ENCODE results near the gene AK9. TPM values are rescaled to one million over a fixed set of nuclear protein-coding genes. Genes with fewer than 3 reads are reported as not detected.
"Not testable (repeated sequence)": the region's sequence is repeated elsewhere in the genome, so short reads cannot be mapped to it uniquely, and the experiment has no call there.

Gene AK9
- total RNA-seq, 1 donor from 2014 or later: 8.2 TPM

- no peaks in the 10 kb centered on the region for H3K9me3 ChIP-seq (ENCODE audit: low read depth)
- Mint-ChIP-seq H3K36me3 (peaks cover 2% of the 10 kb centered on the region), H3K27me3 (ENCODE audit: insufficient read depth, low read depth) (peaks cover 8% of the 10 kb centered on the region), H3K4me1 (peaks cover 10% of the 10 kb centered on the region), H3K27ac (no peak overlapping the region), H3K4me3 (no peak overlapping the region), H3K9me3 (peaks cover 21% of the 10 kb centered on the region)
- H3K36me3 ChIP-seq: no peaks in the 10 kb centered on the region
- no peak overlapping the region for H2AFZ ChIP-seq (replicated peaks)
- no peak for DNase-seq (ENCODE audit: low spot score)
- H3K27ac ChIP-seq: no peak overlapping the region
- peaks cover 11% of the 10 kb centered on the region for H3F3A ChIP-seq (ENCODE audit: low read depth)
- H3K79me2 ChIP-seq (ENCODE audit: low read depth): peaks cover 3% of the 10 kb centered on the region
- peaks cover 8% of the 10 kb centered on the region for H3K27me3 ChIP-seq
- no peaks in the 10 kb centered on the region for H4K20me1 ChIP-seq (ENCODE audit: low read depth)
- H3K4me2 ChIP-seq: no peak overlapping the region
- H3K4me1 ChIP-seq: peaks cover 1% of the 10 kb centered on the region
- no peak overlapping the region for H3K4me3 ChIP-seq
- no peak overlapping the region for H3K9ac ChIP-seq
- TF ChIP-seq EZH2phosphoT487 (IDR thresholded peaks at IDR 0.05) (no peak), EZH2 (IDR thresholded peaks at IDR 0.05) (no peak), CTCF (IDR thresholded peaks at IDR 0.05) (no peak)
Measured at GRCh38 chr6:109686566-109687265, 4.3 kb downstream of the AK9 start.

- not testable (repeated sequence) for H3K9ac ChIP-seq; H3K36me3 ChIP-seq; H3K36me3 Mint-ChIP-seq; H3K9me3 ChIP-seq (ENCODE audit: low read depth); H3K27me3 ChIP-seq; H3K4me3 Mint-ChIP-seq; H4K20me1 ChIP-seq (ENCODE audit: low read depth); H3K27me3 Mint-ChIP-seq (ENCODE audit: insufficient read depth, low read depth); H3K79me2 ChIP-seq (ENCODE audit: low read depth)
- peak; percentile 71 for DNase-seq (ENCODE audit: low spot score)
- peaks cover 20% of the 10 kb centered on the region for H3K9me3 Mint-ChIP-seq
- H3K4me1 Mint-ChIP-seq: peaks cover 14% of the 10 kb centered on the region
- Histone ChIP-seq H2AFZ (replicated peaks) (peak overlapping the region; percentile 94), H3K4me2 (peak overlapping the region; percentile 67), H3F3A (ENCODE audit: low read depth) (peaks cover 22% of the 10 kb centered on the region), H3K4me3 (peak overlapping the region; percentile 31), H3K27ac (peak overlapping the region; percentile 63), H3K4me1 (peaks cover 17% of the 10 kb centered on the region)
- H3K27ac Mint-ChIP-seq: peak overlapping the region; percentile 76
Measured at GRCh38 chr6:109678661-109679505, 12.1 kb downstream of the AK9 start.

GRCh38 chr6:109678240-109678639 lies 12.8 kb downstream of the AK9 start:
- no peaks in the 10 kb centered on the region for H4K20me1 ChIP-seq (ENCODE audit: low read depth)
- Mint-ChIP-seq H3K27ac (no peak overlapping the region), H3K36me3 (peaks cover 2% of the 10 kb centered on the region), H3K4me1 (peaks cover 14% of the 10 kb centered on the region), H3K9me3 (peaks cover 14% of the 10 kb centered on the region), H3K4me3 (no peak overlapping the region), H3K27me3 (ENCODE audit: insufficient read depth, low read depth) (no peaks in the 10 kb centered on the region)
- H3K4me3 ChIP-seq: peak overlapping the region; percentile 31
- no peaks in the 10 kb centered on the region for H3K79me2 ChIP-seq (ENCODE audit: low read depth)
- TF ChIP-seq EZH2 (IDR thresholded peaks at IDR 0.05): no peak
- H3K4me1 ChIP-seq: peaks cover 17% of the 10 kb centered on the region
- no peak for DNase-seq (ENCODE audit: low spot score)
- peak overlapping the region; percentile 94 for H2AFZ ChIP-seq (replicated peaks)
- peaks cover 22% of the 10 kb centered on the region for H3F3A ChIP-seq (ENCODE audit: low read depth)
- peak overlapping the region; percentile 67 for H3K4me2 ChIP-seq
- no peaks in the 10 kb centered on the region for H3K9me3 ChIP-seq (ENCODE audit: low read depth)
- no peak overlapping the region for H3K27ac ChIP-seq
- H3K27me3 ChIP-seq: no peaks in the 10 kb centered on the region
- no peak overlapping the region for H3K9ac ChIP-seq
- H3K36me3 ChIP-seq: no peaks in the 10 kb centered on the region

- H3F3A ChIP-seq (ENCODE audit: low read depth): peaks cover 22% of the 10 kb centered on the region
- H3K27me3 ChIP-seq: no peaks in the 10 kb centered on the region
- no peaks in the 10 kb centered on the region for H3K79me2 ChIP-seq (ENCODE audit: low read depth)
- Mint-ChIP-seq H3K27ac (no peak overlapping the region), H3K4me1 (peaks cover 14% of the 10 kb centered on the region), H3K4me3 (no peak overlapping the region), H3K36me3 (no peaks in the 10 kb centered on the region), H3K9me3 (peaks cover 4% of the 10 kb centered on the region), H3K27me3 (ENCODE audit: insufficient read depth, low read depth) (no peaks in the 10 kb centered on the region)
- H3K4me2 ChIP-seq: no peak overlapping the region
- no peaks in the 10 kb centered on the region for H3K9me3 ChIP-seq (ENCODE audit: low read depth)
- H2AFZ ChIP-seq (replicated peaks): no peak overlapping the region
- no peak overlapping the region for H3K27ac ChIP-seq
- no peaks in the 10 kb centered on the region for H3K36me3 ChIP-seq
- no peaks in the 10 kb centered on the region for H4K20me1 ChIP-seq (ENCODE audit: low read depth)
- H3K9ac ChIP-seq: no peak overlapping the region
- peaks cover 17% of the 10 kb centered on the region for H3K4me1 ChIP-seq
- no peak overlapping the region for H3K4me3 ChIP-seq
- no peak for DNase-seq (ENCODE audit: low spot score)
- TF ChIP-seq EZH2 (IDR thresholded peaks at IDR 0.05): no peak
- TF ChIP-seq CTCF (IDR thresholded peaks at IDR 0.05): no peak
- no peak for TF ChIP-seq EZH2phosphoT487 (IDR thresholded peaks at IDR 0.05)
Measured at GRCh38 chr6:109676724-109677123, 14.3 kb downstream of the AK9 start.

Measured in neural progenitor cell (in vitro differentiated cells).